Activated gamma-delta T cell treated with Interleukin-2 at 50 U/mL for 16 hours (primary cell): Measurements from ENCODE around the gene COL13A1.

Source experiments
- DNase-seq: peaks from one replicate; pipeline ENCODE4 v3.0.0-alpha.2; 2020

The COL13A1 gene

GRCh38 chr10:69801434-69802315 is at the start of gene COL13A1:
COL13A1 (plus strand) TSS chr10:69801906; CDS start chr10:69802424, 518 bp downstream.
- DNase-seq = no peak

- DNase-seq = no peak
These were observed 49.2 kb upstream of the COL13A1 start for GRCh38 chr10:69752479-69752878.

- DNase-seq = no peak
These were observed 45.4 kb upstream of the COL13A1 start for GRCh38 chr10:69756279-69756678.

DNA sequence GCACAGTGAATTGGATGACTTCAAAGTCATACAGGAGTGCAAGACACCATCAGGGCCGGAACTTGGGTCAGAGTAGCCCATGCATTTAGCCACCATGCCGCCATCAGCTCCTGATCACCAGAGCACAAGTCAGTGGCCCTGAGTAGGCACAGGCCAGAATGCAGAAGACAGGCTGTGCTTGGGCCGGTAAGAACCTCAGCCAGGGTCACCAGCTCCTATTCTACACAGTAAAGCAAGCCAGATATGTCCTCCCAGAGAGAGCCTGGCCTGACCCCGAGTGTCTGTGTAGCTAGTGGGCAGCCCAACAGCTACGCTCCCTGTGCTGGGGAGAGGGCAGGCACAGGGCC is 44.5 kb upstream of the COL13A1 start:
- DNase-seq = no peak

DNA sequence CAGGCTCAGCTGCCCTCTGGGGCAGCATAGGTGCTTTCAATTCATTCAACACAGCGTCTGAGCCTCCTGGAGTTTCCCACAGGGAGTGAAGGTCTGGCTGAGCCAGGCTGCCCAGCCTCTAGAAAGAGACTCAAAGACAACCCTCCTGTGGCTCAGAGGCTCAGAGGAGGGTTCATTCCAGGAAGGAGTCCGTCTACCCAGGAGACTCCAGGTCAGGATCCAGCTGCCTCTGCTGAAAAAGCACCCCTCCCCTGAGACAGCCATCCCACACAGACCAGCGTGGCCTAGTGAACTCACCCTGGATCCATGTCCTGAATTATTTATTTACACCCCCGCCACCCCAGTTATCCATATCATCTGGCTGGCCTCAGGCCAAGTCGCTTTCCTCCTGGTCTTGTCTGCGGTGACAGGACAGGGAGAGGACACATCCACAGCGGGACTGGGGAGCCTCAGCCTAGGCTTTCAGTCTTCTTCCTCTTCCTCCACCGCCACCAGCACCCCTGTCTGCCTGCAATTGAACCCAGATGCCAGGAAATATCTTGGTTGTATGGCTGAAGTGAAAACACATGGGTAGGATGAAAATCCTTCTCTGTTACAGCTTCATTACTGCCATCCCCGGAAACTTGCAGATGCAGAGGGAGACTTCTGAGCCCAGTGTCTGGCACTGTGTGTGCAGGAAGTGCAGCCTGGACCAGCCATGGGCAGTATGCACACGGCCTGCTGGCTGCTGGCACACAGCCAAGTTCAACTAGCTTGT is 44.0 kb upstream of the COL13A1 start:
- DNase-seq = no peak

- no peak for DNase-seq
These were observed 43.4 kb upstream of the COL13A1 start for GRCh38 chr10:69758310-69758728.

- DNase-seq = no peak
These were observed 42.1 kb upstream of the COL13A1 start for GRCh38 chr10:69759641-69760040.

DNA sequence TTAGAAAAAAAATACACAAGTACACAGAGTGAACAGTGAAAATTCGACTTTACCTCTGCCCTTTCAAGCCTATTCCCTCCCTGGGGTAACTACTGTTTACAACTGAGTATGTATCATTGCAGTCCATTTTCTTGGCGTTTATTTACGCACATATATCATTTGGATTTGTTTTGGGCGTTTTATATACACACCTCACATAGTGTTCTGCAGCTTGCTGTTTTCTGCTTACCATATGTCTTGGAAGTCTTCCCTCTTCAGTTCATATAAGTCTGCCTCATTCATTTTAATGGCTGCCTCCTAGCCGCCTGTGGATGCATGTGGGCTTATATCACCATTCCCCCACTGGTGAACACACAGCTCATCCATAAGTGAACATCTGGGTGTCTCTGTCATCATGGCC is 41.6 kb upstream of the COL13A1 start:
- no peak for DNase-seq

GRCh38 chr10:69761320-69761719 is 40.4 kb upstream of the COL13A1 start:
- no peak for DNase-seq

GRCh38 chr10:69766161-69766910 is 35.4 kb upstream of the COL13A1 start:
- no peak for DNase-seq

DNA sequence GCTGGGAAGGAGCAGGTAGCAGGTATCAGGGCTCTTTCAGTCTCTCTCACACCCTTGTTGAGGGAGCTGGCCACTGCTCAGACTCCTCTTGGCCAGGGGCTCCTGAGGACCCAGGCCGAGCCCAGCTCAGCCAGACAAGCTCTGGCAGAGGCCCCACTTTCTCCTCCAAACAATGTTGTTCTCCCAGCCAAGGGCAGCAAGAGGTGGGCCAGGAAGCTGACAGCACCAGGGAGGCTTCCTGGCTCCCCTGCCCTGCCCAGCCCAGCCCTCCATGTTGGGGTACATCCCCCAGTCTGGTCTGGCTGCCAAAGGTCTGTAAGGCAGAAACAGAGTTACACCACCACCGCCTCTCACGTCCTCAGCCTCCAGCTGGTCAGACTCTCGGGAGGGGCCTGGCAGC is 33.9 kb upstream of the COL13A1 start:
- DNase-seq = no peak

- no peak for DNase-seq
These were observed 33.3 kb upstream of the COL13A1 start for GRCh38 chr10:69768386-69768785.

- DNase-seq = no peak
These were observed 32.2 kb upstream of the COL13A1 start for GRCh38 chr10:69769395-69769992.

DNA sequence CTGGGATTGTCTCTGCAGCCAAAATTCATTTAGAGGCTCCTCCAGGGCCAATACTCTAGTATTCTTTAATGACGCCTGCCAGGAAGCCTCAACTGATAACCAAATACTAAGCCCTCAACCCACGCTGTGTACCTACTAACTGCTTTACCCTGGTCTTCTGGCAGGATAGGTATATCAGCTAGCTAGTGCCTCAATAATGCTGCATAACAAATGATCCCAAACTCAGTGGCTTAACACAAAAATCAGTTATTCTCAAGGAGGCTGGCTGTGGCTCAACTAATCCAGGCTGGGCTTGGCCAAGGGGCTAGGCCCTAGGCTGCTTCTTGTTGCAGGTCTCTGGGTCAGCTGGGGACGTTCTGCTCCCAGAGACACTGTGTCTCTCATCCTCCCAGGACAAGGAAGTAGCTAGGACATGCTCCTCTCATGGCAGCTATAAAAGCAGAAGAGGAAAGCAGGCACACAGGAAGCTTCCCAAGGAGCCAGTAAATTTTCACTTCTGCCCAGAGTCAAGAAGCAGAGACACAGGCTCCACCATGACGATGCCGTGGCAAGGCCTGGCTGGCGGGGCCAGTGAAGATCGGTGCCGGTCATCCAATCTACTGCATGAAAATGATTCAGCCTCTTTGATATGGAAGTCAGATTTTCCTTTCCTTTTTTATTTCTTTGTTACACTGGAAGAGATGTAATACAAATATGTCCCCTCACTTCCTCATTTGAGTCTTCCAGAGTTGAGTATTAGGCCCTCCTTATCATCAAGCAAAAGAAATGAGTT is 28.6 kb upstream of the COL13A1 start:
- DNase-seq = no peak

DNA sequence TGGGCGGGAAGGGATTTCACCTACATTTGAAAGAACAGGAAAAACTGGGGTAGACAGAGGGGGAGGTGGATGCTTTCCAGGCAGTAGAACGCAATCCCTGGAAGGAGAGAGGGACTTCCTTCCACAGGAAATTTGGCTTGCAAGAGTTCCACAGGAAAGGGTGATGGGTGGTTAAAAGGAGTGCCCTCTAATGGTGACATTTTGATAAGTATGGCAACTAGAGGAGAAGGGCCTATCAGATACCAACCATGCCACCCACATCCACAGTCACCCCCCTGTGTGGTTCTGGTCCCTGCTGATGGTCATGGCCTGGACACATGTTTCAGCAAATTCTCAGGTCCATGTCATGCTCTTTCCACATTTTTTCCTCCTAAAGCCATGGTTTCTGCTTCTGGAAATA is 27.1 kb upstream of the COL13A1 start:
- no peak for DNase-seq

DNA sequence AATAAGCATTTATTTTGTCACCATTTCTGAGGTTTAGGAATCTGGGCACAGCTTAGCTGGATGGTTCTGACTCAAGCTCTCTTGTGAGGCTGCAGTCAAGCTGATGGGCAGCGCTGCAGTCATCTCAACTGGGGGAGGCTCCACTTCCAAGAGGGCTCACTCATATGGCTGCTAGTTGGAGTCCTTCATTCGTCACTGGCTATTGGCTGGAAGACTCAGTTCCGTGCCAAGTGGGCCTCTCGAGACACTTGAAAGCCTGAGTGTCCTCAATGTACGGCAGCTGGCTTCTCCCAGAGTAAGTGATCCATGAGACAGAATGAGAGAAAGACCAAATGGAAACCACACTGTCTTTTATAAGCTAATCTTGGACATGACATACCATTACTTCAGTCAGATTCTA is 21.6 kb upstream of the COL13A1 start:
- DNase-seq = no peak

GRCh38 chr10:69781576-69781975 is 20.1 kb upstream of the COL13A1 start:
- no peak for DNase-seq

- DNase-seq = no peak
These were observed 18.2 kb upstream of the COL13A1 start for GRCh38 chr10:69783515-69783914.

GRCh38 chr10:69786791-69787190 is 14.9 kb upstream of the COL13A1 start:
- DNase-seq = no peak

GRCh38 chr10:69787681-69788080 is 14.0 kb upstream of the COL13A1 start:
- DNase-seq = no peak

DNA sequence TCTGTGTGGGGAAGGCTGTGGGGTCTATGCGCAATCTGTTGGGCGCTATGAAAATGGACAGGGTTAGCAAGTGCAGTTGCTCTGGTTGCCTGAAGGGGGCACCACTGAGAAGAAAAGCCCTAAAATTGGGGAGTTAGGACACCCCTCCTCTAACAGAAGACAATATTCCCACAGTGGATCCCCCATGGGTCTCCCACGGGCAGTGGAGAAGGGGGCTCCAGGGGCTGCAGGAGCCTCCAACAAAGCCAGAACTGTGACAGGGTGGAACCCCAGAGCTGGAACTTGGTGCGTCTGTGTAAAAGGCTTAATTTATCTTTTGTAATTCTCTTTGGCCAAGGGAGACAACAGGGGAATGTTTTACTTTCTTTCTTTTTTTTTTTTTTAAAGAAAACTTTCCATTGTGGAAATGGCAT is 12.5 kb upstream of the COL13A1 start:
- no peak for DNase-seq

- DNase-seq = no peak
These were observed 9.9 kb upstream of the COL13A1 start for GRCh38 chr10:69791812-69792211.
